GM21447 (cell line): ENCODE data around the gene ZNF438.
"Not testable (repeated sequence)": the region's sequence is repeated elsewhere in the genome, so short reads cannot be mapped to it uniquely, and the experiment has no call there.

ENCODE experiments used
- ATAC-seq: cut with Tn5 transposase; IDR thresholded peaks from one replicate; pipeline ENCODE4 v1.9.1; 2021; ENCODE audit not compliant: unreplicated experiment

Gene ZNF438

GRCh38 chr10:30816159-30816819 lies 215.4 kb downstream of the ZNF438 start:
- no peak for ATAC-seq

GRCh38 chr10:30813872-30814481 lies 217.7 kb downstream of the ZNF438 start:
- no peak for ATAC-seq

GRCh38 chr10:30812018-30812851 lies 219.4 kb downstream of the ZNF438 start:
- no peak for ATAC-seq

GRCh38 chr10:30811276-30812017 lies 220.2 kb downstream of the ZNF438 start:
- ATAC-seq = no peak

- no peak for ATAC-seq
Observed at GRCh38 chr10:30810416-30810815, 221.2 kb downstream of the ZNF438 start.

GRCh38 chr10:30806850-30807249 lies 224.8 kb downstream of the ZNF438 start:
- ATAC-seq = no peak

- no peak for ATAC-seq
Observed at GRCh38 chr10:30805061-30805460, 226.6 kb downstream of the ZNF438 start.

GRCh38 chr10:30804478-30805055 lies 227.1 kb downstream of the ZNF438 start:
- no peak for ATAC-seq

GRCh38 chr10:30803892-30804322 lies 227.8 kb downstream of the ZNF438 start:
- no peak for ATAC-seq

- no peak for ATAC-seq
Observed at GRCh38 chr10:30803058-30803457, 228.6 kb downstream of the ZNF438 start.

GRCh38 chr10:30800368-30800767 lies 231.3 kb downstream of the ZNF438 start:
- no peak for ATAC-seq

- no peak for ATAC-seq
Observed at GRCh38 chr10:30798646-30799185, 232.9 kb downstream of the ZNF438 start.

GRCh38 chr10:30795024-30795423 lies 236.6 kb downstream of the ZNF438 start:
- not testable (repeated sequence) for ATAC-seq
